Measurements from ENCODE around the gene KCTD14. TPM values are rescaled to one million over a fixed set of nuclear protein-coding genes. Genes with fewer than 3 reads are reported as not detected.

KCTD14 gene
- total RNA-seq, 1 experiment from 2014 or later: 12.6 TPM

DNA sequence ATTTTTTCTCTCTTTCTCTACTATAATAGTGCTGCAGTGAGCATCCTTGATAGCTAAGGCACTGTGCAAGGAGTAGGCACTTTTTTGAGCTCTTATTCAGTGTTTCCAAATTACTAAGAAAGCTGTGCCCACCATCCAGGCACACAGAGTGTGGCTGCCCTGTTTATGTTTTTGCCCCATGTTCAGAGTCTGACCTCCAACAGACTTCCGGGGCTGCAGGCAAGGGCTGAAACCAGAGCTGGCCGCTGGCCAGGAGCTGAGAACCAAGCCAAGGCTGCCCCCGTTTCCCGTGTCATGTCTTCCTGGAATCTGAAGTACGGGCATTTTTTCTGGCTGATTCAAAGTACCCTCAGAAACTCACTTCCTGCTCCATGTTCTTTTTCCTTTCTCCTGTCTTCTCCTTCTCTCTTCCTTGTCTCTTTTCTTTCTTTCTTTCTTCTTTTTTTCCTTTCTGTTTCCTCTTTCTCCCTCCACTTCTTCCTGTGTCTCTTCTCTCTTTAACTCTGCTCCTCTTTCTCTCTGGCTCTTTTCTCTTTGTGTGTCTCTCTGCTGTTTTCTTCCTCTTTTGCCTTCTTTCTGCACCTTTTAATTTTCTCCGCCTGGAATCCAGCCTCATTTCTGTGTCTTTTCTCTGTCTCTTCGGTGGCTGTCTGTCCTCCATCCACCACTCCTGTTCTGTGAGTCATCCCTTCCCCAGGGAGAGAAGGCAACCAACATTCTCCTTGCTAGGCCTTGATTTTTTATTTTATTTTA is 17.0 kb upstream of the KCTD14 start:
- H3K4me1 Mint-ChIP-seq: peaks cover 14% of the 10 kb centered on the region
- DNase-seq (ENCODE audit: low spot score) (no peak), ATAC-seq (no peak)
- CTCF ChIA-PET: interaction anchor here (0.6 to 1.7 kb wide), 5 partner anchors 8 to 40 kb away, joined by 3 to 4 read pairs (median 4); no protein-coding TSS in a partner anchor
- peaks cover 13% of the 10 kb centered on the region for H3K27me3 Mint-ChIP-seq (ENCODE audit: low read depth)
- H3K36me3 Mint-ChIP-seq: no peaks in the 10 kb centered on the region; the same call in 1 of the 2 replicates
- H3K9me3 Mint-ChIP-seq: peaks cover 4% of the 10 kb centered on the region; the same call in 1 of the 2 replicates
- peak overlapping the region; percentile 86 for H3K27ac Mint-ChIP-seq
- TF ChIP-seq, protein P1, sequence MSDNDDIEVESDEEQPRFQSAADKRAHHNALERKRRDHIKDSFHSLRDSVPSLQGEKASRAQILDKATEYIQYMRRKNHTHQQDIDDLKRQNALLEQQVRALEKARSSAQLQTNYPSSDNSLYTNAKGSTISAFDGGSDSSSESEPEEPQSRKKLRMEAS (CRISPR knock-in tag; IDR thresholded peaks at IDR 0.05): no peak
- TF ChIP-seq, protein P2, sequence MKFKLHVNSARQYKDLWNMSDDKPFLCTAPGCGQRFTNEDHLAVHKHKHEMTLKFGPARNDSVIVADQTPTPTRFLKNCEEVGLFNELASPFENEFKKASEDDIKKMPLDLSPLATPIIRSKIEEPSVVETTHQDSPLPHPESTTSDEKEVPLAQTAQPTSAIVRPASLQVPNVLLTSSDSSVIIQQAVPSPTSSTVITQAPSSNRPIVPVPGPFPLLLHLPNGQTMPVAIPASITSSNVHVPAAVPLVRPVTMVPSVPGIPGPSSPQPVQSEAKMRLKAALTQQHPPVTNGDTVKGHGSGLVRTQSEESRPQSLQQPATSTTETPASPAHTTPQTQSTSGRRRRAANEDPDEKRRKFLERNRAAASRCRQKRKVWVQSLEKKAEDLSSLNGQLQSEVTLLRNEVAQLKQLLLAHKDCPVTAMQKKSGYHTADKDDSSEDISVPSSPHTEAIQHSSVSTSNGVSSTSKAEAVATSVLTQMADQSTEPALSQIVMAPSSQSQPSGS (CRISPR knock-in tag; IDR thresholded peaks at IDR 0.05; ENCODE audit: borderline replicate concordance, low read depth): no peak
- TF ChIP-seq, protein P3, sequence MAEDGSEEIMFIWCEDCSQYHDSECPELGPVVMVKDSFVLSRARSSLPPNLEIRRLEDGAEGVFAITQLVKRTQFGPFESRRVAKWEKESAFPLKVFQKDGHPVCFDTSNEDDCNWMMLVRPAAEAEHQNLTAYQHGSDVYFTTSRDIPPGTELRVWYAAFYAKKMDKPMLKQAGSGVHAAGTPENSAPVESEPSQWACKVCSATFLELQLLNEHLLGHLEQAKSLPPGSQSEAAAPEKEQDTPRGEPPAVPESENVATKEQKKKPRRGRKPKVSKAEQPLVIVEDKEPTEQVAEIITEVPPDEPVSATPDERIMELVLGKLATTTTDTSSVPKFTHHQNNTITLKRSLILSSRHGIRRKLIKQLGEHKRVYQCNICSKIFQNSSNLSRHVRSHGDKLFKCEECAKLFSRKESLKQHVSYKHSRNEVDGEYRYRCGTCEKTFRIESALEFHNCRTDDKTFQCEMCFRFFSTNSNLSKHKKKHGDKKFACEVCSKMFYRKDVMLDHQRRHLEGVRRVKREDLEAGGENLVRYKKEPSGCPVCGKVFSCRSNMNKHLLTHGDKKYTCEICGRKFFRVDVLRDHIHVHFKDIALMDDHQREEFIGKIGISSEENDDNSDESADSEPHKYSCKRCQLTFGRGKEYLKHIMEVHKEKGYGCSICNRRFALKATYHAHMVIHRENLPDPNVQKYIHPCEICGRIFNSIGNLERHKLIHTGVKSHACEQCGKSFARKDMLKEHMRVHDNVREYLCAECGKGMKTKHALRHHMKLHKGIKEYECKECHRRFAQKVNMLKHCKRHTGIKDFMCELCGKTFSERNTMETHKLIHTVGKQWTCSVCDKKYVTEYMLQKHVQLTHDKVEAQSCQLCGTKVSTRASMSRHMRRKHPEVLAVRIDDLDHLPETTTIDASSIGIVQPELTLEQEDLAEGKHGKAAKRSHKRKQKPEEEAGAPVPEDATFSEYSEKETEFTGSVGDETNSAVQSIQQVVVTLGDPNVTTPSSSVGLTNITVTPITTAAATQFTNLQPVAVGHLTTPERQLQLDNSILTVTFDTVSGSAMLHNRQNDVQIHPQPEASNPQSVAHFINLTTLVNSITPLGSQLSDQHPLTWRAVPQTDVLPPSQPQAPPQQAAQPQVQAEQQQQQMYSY (CRISPR knock-in tag; IDR thresholded peaks at IDR 0.05): no peak
- TF ChIP-seq, protein P4, sequence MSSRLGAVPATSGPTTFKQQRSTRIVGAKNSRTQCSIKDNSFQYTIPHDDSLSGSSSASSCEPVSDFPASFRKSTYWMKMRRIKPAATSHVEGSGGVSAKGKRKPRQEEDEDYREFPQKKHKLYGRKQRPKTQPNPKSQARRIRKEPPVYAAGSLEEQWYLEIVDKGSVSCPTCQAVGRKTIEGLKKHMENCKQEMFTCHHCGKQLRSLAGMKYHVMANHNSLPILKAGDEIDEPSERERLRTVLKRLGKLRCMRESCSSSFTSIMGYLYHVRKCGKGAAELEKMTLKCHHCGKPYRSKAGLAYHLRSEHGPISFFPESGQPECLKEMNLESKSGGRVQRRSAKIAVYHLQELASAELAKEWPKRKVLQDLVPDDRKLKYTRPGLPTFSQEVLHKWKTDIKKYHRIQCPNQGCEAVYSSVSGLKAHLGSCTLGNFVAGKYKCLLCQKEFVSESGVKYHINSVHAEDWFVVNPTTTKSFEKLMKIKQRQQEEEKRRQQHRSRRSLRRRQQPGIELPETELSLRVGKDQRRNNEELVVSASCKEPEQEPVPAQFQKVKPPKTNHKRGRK (CRISPR knock-in tag; IDR thresholded peaks at IDR 0.05; ENCODE audit: borderline replicate concordance): peak; percentile 45; the same call in 1 of the 2 replicates
- POLR2A ChIA-PET: interaction anchor here (1.7 kb wide), 1 partner anchor 45 kb away, joined by 4 read pairs; the partner anchor contains the start of gene INTS4
- no peak overlapping the region for H3K4me3 Mint-ChIP-seq

DNA sequence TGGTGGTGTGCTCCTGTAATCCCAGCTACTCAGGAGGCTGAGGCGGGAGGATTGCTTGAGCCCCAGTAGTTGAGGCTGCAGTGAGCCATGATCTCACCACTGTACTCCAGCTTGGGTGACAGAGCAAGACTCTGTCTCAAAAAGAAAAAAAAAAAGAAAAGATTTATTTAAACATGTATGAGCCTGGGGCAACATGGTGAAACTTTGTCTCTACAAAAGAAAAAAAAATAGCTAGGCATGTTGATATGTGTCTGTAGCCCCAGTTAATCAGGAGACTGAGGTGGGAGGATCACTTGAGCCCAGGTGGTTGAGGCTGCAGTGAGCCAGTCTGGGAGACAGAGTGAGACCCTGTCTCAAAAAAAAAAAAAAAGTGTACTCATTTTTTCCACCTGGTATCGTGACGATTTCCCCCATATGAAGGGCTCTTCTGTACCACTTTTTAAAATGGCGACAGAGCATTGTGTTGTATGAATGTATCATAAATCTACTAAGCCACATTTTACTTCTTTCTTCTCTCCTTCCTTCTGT is 16.4 kb upstream of the KCTD14 start:
- ATAC-seq (no peak), DNase-seq (ENCODE audit: low spot score) (no peak)
- H3K27ac Mint-ChIP-seq: no peak overlapping the region
- peaks cover 14% of the 10 kb centered on the region for H3K4me1 Mint-ChIP-seq
- POLR2A ChIA-PET: no interaction called here
- H3K4me3 Mint-ChIP-seq: no peak overlapping the region
- CTCF ChIA-PET: interaction anchor here (0.9 to 1.7 kb wide), 2 partner anchors 17 to 19 kb away, joined by 3 to 4 read pairs; no protein-coding TSS in a partner anchor
- TF ChIP-seq, protein P5, sequence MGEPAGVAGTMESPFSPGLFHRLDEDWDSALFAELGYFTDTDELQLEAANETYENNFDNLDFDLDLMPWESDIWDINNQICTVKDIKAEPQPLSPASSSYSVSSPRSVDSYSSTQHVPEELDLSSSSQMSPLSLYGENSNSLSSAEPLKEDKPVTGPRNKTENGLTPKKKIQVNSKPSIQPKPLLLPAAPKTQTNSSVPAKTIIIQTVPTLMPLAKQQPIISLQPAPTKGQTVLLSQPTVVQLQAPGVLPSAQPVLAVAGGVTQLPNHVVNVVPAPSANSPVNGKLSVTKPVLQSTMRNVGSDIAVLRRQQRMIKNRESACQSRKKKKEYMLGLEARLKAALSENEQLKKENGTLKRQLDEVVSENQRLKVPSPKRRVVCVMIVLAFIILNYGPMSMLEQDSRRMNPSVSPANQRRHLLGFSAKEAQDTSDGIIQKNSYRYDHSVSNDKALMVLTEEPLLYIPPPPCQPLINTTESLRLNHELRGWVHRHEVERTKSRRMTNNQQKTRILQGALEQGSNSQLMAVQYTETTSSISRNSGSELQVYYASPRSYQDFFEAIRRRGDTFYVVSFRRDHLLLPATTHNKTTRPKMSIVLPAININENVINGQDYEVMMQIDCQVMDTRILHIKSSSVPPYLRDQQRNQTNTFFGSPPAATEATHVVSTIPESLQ (CRISPR knock-in tag; IDR thresholded peaks at IDR 0.05): no peak
- TF ChIP-seq SMAD4 (CRISPR knock-in tag; IDR thresholded peaks at IDR 0.05): no peak
- TF ChIP-seq TCF7 (CRISPR knock-in tag; IDR thresholded peaks at IDR 0.05; ENCODE audit: low read depth): no peak
- no peak for TF ChIP-seq ZNF232 (CRISPR knock-in tag; IDR thresholded peaks at IDR 0.05)
- peaks cover 9% of the 10 kb centered on the region for H3K27me3 Mint-ChIP-seq (ENCODE audit: low read depth)
- H3K36me3 Mint-ChIP-seq: no peaks in the 10 kb centered on the region; the same call in 1 of the 2 replicates
- peaks cover 4% of the 10 kb centered on the region; the same call in 1 of the 2 replicates for H3K9me3 Mint-ChIP-seq

DNA sequence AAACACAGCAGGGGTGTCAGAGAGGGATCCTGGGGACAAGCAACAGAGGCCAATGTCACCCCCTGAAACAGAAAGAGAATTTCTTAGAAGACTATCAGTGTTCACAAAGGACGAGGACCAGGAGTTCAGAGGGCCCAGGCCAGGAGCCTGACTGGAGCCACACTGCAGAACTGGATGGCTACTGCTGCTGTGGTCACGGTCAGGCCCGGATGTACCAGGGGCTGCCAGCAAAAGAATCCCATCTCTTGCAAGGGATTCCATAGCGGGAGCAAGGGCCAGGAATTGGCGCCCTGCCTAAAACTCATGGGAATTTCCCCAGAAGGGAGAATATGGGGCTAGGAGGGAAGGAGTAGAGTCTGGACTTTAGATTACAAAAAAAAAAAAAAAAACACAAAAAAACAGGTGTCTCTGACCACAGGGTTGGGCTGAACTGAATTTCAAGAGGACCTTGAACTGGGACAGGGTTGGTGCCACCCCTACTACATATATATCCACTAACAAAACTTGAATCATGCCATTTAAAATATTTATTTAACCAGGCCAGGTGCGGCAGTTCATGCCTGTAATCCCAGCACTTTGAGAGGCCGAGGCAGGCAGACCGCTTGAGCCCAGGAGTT is 15.7 kb upstream of the KCTD14 start:
- Mint-ChIP-seq H3K9me3 (peaks cover 4% of the 10 kb centered on the region; the same call in 1 of the 2 replicates), H3K36me3 (no peaks in the 10 kb centered on the region; the same call in 1 of the 2 replicates), H3K4me1 (peaks cover 14% of the 10 kb centered on the region), H3K27ac (no peak overlapping the region), H3K27me3 (ENCODE audit: low read depth) (peaks cover 5% of the 10 kb centered on the region; the same call in 1 of the 2 replicates), H3K4me3 (no peak overlapping the region)
- TF ChIP-seq ZNF423 (CRISPR knock-in tag; IDR thresholded peaks at IDR 0.05) (no peak), ZNF138 (CRISPR knock-in tag; conservative IDR thresholded peaks at IDR 0.05) (no peak), ZNF232 (CRISPR knock-in tag; IDR thresholded peaks at IDR 0.05) (no peak), NR2C2 (CRISPR knock-in tag; IDR thresholded peaks at IDR 0.05) (no peak), FOXJ3 (CRISPR knock-in tag; IDR thresholded peaks at IDR 0.05; ENCODE audit: borderline replicate concordance) (no peak), FOXK1 (CRISPR knock-in tag; IDR thresholded peaks at IDR 0.05) (no peak), JAZF1 (CRISPR knock-in tag; IDR thresholded peaks at IDR 0.05) (no peak)
- TF ChIP-seq, protein P6, sequence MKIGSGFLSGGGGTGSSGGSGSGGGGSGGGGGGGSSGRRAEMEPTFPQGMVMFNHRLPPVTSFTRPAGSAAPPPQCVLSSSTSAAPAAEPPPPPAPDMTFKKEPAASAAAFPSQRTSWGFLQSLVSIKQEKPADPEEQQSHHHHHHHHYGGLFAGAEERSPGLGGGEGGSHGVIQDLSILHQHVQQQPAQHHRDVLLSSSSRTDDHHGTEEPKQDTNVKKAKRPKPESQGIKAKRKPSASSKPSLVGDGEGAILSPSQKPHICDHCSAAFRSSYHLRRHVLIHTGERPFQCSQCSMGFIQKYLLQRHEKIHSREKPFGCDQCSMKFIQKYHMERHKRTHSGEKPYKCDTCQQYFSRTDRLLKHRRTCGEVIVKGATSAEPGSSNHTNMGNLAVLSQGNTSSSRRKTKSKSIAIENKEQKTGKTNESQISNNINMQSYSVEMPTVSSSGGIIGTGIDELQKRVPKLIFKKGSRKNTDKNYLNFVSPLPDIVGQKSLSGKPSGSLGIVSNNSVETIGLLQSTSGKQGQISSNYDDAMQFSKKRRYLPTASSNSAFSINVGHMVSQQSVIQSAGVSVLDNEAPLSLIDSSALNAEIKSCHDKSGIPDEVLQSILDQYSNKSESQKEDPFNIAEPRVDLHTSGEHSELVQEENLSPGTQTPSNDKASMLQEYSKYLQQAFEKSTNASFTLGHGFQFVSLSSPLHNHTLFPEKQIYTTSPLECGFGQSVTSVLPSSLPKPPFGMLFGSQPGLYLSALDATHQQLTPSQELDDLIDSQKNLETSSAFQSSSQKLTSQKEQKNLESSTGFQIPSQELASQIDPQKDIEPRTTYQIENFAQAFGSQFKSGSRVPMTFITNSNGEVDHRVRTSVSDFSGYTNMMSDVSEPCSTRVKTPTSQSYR (CRISPR knock-in tag; IDR thresholded peaks at IDR 0.05): no peak
- ATAC-seq (no peak), DNase-seq (ENCODE audit: low spot score) (no peak)
- POLR2A ChIA-PET: no interaction called here
- CTCF ChIA-PET: no interaction called here

All from WTC11 (cell line).